GM12865 (cell line): ENCODE data around the gene DSCAM.

ENCODE experiments used
- DNase-seq: peaks from one replicate; pipeline ENCODE4 v3.0.0; 2010; ENCODE audit warnings: low read depth
- H3K4me3 ChIP-seq: 2 replicates; pipeline ENCODE4 v1.5.1; 2011; ENCODE audit warnings: mild to moderate bottlenecking, low read depth, low read length, control low read depth
- TF ChIP-seq, protein P1 (sequence below): IDR thresholded peaks from 2 replicates; pipeline ENCODE4 v1.5.1; 2011; ENCODE audit warnings: low read length, control low read depth, low read depth, inconsistent platforms; ENCODE audit not compliant: insufficient read depth; ENCODE audit errors: missing control alignments

Gene DSCAM

DNA sequence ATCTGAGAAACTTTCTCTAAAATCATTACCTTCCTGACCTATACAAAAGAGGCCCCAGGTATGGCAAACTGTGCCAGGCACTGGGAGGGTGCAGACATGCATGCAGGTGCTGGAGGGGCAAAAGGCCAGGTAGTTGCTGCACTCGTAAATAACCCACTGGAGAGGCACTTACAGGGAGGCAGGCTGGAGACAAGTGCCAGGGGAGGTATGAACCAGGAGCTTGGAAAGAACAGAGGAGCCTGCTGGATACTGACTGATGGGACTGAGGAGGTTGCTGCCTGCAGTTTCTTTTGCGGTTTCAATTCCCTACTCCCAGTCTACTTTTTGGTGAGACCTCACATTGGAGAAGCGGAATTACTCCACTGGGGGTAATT, 113.9 kb downstream of the DSCAM start:
- no peak overlapping the region for H3K4me3 ChIP-seq
- TF ChIP-seq, protein P1, sequence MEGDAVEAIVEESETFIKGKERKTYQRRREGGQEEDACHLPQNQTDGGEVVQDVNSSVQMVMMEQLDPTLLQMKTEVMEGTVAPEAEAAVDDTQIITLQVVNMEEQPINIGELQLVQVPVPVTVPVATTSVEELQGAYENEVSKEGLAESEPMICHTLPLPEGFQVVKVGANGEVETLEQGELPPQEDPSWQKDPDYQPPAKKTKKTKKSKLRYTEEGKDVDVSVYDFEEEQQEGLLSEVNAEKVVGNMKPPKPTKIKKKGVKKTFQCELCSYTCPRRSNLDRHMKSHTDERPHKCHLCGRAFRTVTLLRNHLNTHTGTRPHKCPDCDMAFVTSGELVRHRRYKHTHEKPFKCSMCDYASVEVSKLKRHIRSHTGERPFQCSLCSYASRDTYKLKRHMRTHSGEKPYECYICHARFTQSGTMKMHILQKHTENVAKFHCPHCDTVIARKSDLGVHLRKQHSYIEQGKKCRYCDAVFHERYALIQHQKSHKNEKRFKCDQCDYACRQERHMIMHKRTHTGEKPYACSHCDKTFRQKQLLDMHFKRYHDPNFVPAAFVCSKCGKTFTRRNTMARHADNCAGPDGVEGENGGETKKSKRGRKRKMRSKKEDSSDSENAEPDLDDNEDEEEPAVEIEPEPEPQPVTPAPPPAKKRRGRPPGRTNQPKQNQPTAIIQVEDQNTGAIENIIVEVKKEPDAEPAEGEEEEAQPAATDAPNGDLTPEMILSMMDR: no peak
- no peak for DNase-seq

DNA sequence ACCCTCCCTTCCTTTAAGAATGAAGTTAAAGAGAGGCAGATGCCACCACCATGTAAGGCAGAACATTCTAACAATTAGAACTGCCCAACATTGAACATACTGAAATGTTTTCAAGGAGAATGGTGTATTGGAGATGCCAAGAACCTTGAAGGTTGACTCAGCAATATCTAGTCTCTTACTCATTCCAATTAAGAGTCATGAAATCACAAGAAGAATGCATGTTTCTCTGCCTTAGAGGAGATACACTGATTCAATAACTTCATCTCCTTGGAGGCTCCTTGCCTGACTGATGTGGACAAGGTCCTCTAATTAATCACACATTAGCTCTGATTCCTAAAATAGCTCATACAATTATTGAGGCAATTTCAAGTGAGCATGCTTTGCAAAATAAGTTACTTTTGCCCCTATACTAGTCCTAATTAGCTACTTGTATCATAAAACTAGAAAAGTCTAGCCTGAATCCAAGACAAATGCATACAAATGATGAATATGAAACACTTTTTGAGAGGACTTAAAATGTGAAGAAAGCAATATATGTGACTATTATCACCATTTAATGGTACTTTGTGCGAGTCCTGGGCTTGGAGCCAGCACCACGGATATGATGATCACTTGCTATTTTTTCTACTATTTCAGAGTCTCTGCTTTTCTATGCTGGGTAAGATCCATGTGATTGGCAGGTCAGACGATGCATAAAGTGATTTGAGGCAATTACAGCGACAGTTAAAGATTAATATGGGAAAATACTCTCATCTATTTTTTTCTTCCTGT, 114.5 kb downstream of the DSCAM start:
- no peak for DNase-seq
- TF ChIP-seq, protein P1: no peak
- H3K4me3 ChIP-seq: no peak overlapping the region

DNA sequence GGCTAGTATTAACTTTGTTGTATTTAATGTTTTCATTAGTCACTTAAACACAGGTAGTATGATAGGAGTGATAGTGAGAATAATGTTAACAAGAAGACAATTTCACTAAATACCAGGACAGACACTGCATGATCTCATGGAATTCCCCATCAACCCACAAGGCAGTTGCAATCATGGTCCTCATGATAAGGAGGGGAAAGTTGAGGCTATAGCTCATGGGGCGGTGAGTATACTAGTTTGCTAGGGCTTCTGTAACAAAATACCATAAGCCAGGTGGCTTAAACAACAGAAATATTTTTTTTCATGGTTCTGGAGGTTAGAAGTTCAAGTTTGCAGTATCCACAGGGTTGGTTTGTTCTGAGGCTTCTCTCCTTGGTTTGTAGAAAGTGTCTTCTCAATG, 115.8 kb downstream of the DSCAM start:
- H3K4me3 ChIP-seq: no peak overlapping the region
- no peak for DNase-seq
- TF ChIP-seq, protein P1: no peak

DNA sequence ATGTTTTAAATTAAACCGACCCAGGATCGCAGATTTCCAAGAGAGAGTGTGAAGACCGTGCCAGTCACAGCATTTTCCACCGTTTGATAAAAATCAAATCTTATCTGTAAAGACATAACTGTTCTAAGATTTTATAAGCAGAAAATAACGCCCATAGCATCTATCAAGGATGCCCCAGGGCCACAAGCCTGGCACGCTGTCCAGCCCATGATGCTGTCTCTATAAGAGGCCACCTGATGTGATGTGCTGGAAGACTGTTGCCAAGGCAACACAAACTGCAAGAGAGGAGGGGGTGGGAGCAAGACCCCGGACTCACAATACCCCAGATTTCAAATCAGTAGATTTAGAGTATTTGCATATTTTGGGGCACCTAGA, 116.5 kb downstream of the DSCAM start:
- no peak for DNase-seq
- H3K4me3 ChIP-seq: no peak overlapping the region
- TF ChIP-seq, protein P1: no peak

DNA sequence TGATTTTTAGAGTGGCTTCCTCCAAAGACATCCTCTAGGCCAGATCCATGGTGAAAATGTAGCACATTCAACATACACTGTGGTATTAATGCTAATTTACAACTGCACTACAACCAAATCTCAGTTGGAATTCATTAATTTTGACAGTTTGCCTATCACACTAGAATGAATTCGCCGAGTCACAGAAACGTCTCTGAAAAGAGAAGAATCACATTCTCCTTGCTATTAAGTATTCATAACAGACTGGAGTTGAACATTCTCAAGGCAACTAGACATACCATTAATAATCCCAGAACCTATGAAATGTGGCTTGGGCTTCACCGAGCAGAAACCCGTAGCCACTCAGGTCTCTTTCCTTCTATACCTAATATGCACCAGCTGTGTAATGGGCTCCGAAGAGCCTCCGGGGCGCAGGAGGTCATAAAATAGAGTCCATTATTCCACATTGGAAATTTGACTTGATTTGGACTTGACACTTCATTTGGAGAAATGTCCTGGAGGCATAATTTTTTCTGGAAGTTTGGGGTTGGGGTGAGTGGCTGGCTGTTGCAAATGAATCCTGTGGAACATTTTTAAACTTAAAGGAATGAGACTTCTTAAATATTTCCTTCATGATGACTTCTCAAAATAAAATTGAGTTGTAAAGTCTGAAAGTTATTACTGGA, 117.1 kb downstream of the DSCAM start:
- no peak overlapping the region for H3K4me3 ChIP-seq
- DNase-seq: no peak
- TF ChIP-seq, protein P1: no peak

DNA sequence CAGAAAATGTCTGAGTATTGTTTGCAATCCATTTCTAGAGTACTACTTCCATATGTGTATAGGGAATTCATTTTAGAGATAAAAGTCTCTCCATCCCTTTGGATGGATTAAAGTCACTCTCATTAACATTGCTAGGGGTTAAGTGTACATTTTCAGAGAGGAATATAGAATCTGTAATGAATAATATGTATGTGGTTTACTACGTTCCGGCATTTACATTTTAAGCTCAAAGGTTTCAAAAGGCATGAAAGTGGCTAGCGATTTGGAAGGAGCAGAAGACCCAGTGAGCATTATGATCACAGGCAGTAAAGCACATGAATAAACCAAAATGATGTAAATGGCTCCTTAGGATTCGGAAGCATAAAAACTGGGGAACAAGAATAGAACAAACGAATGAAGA, 123.0 kb downstream of the DSCAM start:
- no peak for DNase-seq

More for the DNA sequence above, 123.0 kb downstream of the DSCAM start:
- TF ChIP-seq, protein P1: no peak
- H3K4me3 ChIP-seq: no peak overlapping the region
